RKO (cell line): ENCODE results near the gene EDEM2.
"Not testable (repeated sequence)": the region's sequence is repeated elsewhere in the genome, so short reads cannot be mapped to it uniquely, and the experiment has no call there.

Experiments used
- DNase-seq: peaks from one replicate; pipeline ENCODE4 v3.0.0-alpha.2; 2016; ENCODE audit warnings: low spot score

Gene EDEM2

DNA sequence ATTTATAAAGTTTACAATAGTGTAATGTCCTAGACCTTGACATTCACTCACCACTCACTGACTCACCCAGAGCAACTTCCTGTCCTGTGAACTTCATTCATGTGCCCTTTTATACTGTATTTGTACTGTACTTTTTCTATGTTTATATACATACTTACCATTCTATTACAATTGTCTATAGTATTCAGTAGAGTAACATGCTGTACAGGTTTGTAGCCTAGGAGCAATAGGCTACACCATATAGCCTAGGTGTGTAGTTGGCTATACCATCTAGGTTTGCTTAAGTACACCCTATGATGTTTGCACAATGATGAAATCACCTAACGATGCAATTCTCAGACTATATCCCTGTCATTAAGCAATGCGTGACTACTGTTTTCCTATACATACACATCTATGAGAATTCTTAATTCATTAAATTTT is 17.5 kb downstream of the EDEM2 start:
- peak; percentile 58 for DNase-seq

DNA sequence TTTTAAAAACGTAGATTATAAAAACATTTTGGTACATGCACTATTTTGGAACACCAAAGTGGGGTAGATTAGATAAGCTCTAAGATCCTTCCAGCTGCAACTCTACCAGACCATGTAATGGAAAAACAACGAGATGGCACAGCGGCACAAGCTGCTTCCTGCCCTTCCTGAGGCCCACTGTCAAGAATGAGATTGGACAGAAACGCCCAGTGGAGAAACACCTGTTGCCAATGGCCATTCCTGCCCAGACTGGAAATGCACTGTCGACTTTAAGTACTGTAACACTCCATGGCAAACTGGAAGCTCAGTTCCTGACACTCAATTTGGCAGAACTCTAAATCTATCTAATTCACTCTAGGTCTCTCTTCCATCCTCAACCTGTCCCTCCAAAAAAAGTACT is 21.4 kb downstream of the EDEM2 start:
- no peak for DNase-seq

DNA sequence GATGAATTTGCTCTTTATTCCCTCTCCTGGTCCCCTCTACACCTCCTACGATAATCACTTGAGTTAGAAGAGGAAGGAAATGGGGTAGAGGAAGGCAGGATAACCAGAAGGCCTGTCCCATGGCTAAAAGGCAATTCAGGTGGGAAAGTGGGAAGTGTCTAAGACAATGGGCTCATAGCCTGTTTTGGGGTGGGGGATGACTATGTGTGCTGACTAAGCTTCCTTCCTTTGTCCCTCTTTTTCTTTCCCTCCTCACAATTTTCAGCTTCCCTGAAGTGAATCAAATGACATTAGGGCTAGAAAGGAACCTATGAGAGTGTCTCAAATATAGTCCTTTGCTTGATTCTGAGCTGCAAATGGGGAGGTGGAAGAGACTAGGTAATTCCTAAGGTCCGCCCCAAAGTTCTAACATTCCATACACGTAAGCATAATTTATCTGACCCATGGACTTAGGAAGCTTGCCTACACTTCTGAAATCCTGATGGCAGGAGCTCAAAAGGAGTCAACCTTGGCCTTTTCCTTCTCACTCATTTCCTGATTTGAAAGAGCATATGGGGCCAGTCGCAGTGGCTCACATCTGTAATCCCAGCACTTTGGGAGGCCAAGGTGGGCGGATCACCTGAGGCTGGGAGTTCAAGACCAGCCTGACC is 24.3 kb downstream of the EDEM2 start:
- no peak for DNase-seq

DNA sequence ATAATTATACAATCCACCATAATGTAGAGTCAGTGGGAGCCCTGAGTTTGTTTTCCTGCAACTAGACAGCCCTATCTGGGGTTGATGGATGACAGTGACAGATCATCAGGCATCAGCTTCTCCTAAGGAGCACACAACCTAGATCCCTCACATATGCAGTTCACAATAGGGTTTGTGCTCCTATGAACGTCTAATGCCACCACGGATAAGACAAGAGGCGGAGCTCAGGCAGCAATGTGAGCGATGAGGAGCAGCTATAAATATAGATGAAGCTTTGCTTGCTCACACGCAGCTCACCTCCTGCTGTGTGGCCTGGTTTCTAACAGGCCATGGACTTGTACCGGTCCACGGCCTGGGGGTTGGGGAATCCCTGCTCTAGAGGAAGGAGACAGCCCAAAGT is 25.9 kb downstream of the EDEM2 start:
- DNase-seq = no peak

DNA sequence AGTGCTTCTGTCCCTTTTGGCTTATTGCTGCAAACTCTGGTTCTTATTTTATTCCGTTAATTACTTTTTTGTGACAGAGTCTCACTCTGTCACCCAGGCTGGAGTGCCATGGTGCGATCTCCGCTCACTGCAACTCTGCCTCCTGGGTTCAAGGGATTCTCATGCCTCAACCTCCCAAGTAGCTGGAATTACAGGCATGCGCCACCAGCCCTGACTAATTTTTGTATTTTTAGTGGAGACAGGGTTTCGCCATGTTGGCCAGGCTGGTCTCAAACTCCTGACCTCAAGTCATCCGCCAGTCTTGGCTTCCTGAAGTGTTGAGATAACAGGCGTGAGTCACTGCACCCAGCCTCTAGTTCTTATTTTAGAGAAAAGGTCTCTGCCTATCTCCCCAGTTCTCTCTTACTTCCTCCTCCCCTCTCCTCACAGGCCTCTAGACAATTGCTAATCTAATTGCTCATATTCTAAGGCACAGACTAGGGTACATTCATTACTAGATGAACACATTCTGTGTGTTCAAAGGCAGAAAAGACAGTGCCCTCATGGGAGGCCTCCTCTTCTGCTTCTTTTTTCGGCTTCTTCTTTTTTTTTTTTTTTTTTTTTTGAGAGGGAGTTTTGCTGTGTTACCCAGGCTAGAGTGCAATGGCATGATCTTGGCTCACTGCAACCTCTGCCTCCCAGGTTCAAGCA is 27.0 kb downstream of the EDEM2 start:
- DNase-seq = no peak

DNA sequence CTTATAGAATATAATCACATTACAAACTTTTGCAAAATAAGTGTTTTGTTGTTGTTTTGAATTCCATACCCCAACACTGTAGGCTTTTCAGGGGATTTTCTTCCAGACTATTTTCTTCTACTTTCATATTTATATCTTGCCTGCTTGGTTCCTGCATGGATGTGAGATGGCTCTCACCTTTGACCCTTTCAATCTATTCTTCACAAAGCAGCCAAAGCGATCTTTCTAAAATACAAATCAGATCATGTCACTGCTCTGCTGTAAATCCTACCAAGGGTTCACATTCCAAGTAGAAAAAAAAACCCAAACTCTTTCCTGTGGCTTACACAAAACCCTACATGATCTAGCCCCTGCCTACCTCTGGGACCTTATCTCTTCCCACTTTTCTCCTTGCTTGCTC is 29.5 kb downstream of the EDEM2 start:
- no peak for DNase-seq

DNA sequence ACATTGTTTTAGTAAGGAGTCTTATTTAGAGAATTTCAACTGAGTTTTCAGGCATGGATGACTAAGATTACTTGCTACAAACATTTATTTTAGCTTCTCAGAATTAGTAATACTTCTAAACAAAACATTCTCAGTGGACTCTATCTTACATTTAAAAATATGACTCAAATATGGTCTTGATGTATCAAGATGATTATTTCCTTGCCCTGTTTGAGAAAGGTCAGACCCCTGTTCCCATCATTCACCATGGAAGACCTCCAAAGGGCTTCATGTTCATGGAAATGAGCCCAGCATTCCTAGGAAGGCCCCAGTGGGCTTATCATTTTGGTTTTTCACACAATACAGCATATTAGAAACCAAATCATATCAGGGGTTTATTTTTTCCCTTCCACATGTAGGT is 29.9 kb downstream of the EDEM2 start:
- DNase-seq = no peak

DNA sequence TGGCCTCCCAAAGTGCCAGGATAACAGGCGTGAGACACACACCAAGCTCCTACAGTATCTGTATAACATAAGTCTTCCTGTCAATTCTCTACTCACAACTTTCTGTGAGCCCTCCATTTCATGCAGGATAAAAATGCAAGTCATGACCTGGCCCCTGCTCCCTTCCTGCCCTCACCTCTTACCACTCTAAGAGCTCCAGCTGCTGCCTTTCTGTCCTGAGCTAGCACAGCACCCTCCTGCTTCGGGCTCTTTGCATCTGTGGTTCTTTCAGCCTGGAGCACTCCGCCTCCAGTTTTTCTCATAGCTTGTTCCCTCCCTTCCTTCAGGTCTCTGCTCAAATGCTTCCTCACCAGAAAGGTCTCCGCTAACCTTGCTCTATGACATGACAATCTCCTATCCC is 30.9 kb downstream of the EDEM2 start:
- no peak for DNase-seq

DNA sequence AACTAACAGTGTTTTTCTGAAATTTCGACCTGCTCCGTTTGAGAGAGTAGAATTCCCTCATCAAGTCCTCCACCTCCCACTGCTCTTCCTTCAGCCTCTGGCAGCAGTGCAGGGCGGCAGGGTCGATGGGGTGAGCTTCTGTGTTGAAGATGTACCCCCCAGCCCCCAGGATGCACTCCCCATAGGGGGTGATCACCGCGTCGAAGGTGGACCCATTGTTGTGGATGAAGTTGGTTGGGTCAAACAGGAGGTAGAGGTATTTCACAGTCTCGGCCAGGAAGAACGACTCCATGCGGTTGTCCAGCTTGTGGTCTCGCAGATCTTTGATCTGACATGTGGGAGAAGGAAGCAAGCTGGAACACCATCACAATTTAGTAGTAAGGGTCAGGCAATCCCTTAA is 31.5 kb downstream of the EDEM2 start:
- no peak for DNase-seq

DNA sequence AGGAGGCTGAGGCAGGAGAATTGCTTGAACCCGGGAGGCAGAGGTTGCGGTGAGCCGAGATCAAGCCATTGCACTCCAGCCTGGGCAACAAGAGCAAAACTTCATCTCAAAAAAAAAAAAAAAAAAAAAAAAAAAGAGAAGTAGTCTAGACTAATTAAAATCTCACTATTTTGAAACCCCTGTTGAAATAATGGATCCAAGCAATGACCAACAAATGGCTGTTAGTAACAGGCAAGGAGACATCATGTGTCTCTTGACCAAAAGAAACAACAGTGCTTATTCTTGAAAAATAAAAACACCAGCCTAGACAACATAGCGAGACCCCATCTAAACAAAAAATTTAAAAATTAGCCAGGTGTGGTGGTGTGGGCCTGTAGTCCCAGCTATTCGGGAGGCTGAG is 34.9 kb downstream of the EDEM2 start:
- not testable (repeated sequence) for DNase-seq

DNA sequence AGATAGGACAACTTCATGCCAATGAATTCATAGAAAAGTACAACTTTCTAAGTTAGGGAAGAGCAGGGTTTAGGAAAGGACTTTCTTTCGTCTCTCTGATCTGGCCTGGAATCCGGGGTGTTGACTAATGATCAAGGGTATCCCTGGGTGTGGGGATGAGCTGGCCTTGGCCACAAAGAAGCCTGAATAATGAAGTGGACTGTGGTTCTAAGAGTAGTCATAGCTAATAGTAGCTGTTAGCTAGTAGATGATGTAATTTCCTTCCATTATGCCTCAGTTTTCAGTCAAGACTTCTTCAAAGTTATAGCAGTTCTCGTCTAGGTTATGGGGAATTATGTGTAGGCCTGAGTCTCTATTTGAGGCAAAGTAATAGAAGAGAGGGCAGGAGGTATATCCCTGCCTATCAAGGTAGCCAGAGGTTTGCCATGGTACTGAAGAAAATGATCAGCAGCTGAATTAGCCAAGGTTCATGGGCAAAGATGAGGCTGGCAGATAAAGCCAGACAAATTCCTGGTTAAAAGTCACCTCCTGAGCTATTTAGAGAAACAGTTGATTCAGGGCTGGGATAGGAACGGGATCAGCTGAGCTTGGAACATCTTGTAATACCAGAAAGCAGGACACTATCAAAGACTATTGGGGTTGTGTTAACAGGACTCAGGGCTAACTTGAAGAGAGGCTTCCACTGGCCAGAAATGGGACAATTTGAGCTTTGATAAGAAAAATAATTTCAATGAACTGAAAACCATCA is 35.8 kb downstream of the EDEM2 start:
- peak; percentile 95 for DNase-seq

DNA sequence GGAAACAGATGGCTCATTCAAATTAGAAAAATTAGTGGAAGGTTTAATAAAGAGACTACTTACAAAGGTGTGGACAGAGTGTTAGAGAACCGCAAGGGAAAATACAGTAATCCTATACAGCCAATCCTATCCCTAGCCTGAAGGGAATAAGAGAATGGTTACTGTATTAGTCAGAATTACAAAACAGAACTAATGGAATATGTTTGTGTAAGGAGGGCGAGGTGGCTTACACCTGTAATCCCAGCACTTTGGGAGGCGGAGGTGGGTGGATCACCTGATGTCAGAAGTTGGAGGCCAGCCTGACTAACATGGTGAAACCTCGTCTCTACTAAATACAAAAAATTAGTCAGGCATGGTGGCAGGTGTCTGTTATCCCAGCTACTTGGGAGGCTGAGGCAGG is 38.2 kb downstream of the EDEM2 start:
- DNase-seq = no peak

DNA sequence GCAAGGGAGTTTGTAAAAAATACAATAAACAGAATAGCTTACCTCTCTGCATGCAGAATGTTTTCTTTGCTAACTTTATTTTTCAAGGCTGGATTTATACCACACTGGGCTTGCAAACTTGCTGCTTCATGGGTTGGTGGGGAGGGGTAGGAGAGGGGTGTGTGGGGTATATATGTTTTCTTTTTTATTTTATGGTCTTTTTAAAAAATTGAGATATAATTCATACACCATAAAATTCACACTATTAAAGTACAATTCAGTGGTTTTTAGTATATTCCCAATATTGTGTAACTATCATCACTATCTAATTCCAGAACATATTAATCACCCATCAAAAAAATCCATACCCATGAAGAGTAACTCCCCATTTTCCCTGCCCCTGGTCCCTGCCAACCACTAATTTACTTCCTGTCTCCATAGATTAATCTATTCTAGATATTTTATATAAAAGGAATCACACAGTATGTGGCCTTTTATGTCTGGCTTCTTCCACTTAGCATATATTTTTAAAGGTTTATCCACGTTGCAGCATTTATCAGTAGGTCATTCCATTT is 40.2 kb downstream of the EDEM2 start:
- DNase-seq = no peak

DNA sequence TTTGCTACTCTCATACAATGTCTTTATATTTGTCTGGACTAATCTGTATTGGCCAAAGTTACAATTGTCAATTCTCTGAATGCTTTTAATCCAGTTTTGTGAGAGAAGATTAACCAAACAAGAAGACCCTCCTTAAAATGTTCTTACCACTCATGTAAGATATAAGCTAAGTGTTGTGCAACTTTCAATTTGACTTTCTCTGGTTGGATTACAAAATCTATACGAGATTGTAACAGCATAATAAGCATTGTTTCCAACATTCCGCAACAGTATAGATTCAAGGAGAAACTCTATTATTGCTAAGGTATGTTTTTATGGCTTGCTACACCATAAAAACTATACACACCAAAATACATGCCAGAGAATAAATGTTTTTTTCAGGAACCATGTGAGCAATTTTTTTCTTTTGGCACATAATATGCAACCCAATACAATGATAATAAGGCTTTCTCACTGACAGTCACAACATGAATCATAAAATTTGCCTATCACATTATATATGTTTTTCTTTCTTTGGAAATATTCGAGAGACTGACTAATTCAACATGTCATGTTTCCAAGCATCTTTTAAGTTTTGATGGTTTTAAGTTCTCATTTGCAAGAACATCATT is 42.3 kb downstream of the EDEM2 start:
- no peak for DNase-seq

DNA sequence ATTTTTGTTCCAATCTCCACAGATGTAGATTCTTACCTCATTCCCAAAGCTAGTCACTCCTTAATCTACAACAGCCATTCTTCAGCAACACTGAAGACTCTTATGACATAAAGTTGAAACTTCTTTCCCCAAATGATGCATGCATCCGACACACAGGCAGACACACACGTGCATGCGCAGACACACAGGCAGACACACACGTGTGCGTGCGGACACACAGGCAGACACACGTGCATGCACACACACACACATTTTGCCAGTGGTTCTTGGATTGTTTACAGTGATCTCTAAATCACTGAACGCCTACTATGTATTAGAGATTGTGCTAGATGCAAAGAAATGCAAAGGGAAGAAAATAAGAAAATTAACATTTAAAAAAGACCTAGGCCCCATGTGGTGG is 45.5 kb downstream of the EDEM2 start:
- no peak for DNase-seq

DNA sequence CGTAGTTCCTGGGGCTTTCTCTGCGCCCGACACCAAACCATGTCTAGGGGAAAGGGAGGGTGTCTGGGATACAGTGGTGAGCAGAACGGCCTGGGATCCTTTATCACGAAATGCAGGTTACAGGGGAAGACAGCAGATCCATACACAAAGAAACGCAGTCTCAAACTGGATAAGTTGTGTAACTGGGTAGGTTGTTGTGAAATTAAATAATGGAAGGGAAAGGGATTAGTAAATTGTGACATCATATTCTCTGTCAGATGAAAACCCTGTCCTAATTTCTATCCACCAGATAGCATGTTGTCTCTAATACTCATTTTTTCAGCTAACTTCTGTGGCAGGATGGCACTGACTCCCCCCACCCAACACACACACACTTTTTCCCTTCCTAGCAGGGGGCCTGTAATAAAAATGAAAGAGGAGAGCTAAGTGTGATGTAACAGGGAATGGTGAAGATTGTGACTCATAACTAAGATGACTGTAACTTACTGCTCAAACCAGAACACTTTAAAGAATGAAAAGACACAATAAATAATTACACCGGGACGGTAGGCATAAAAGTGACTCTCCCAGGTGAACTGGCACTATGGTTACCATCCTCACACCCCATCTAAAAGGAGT is 53.8 kb downstream of the EDEM2 start:
- DNase-seq = peak; percentile 96

DNA sequence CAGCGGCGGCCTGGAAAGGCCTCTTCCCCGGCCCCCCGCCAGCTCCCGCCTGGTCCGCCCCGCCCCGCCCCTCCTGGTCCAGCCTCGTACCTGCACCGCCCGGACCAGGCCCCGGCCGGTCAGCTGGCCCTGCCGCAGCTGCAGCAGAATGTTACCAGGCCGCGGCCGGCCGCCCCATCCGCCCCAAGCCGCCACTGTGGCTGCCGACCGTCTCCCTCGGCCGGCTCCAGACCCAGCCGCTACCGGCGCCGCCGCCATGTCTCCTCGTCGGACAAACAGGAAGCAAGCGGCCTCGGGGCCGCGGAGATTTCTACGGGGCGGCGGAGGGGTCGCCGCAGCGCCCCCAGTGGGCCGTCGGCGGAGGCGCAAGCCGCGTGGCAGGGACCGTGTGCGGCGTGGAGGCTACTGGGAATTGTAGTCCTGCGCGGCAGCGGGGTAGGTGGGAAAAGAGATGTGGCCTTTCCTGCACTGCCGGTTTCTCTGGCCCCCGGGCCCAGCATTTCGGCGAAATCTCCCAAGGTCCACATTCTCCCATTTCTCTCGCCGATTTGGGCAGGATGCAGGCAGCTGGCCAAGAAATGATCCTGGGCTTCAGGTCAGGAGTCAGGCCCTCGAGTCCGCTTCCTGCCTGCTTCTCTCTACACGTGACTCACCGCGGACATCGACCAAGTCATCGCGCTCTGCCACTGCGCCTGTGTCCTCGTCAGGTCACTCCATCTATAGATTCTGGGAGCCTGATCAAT is 54.4 kb downstream of the EDEM2 start, which contains the start of gene TRPC4AP:
TRPC4AP (minus strand) TSS at position 284 of the 743 bp plus-strand sequence; CDS start at position 258, 26 bp downstream.
- DNase-seq = peak; percentile 97

DNA sequence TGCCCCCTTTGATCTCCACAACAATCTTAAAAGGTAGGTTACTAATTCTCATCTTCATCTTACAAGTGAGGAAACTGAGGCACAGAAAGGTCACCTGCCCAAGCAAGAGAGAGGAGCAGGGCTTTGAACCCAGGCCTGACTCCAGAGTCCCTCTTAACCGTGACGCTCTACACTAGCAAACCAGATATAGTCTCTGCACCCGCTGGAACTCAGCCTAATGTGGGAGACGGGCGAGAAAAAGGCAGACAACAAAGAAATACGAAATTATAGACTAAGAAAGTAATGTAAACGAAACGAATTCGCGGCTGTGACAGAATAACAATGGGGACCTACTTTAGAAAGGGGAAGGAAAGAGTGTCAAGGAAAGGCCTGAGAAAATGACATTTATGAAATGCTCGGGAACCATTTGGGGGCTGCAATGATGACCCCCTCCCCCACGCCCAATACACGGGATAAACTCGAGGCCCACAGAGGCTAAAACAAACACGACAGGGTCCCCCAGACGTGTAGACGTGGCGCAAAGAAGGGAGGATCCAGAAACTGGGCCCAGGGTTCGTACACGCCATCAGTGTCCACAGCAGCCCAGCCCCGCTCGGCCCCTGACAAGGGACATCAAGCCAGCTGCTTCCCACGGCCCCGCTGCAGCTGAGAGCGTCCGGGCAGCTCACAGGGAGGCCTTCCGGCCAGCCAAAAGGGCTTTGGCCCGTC is 55.2 kb downstream of the EDEM2 start:
- DNase-seq = peak; percentile 54

DNA sequence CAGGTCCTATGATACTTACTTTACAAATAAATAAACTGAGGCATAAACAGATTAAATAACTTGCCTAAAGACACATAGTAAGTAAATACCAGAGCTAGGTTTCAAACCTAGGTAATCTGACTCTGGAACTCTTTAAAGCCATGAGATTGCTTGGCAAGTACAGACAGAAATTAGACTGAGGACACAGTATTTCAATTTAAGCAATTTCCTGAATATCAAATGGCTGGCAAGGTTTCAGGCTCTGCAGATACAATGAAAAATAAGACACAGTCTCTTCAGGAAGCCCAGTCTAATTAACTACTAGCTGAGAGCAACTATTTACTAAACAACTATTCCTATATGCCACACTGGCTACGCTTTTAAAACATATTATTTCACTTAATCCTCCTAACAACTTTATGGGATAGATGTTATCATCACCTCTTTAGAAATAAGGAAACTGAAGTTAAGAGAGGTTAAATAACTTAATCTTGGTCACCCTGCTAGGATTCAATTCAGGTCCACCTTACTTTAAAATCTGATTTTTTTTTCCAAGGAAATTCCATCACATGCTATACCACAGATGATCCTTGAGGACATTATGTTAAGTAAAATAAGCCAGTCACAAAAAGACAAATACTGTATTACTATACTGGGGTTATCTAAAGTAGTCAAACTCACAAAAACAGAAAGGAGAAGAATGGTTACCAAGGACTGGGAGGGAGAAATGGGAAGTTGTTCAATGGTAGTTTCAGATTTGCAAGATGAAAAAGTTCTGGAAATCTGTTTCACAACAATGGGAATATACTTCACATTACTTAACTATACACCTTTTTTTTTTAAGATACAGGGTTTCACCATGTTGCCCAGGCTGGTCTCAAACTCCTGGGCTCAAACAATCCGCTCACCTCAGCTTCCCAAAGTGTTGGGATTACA is 58.6 kb downstream of the EDEM2 start:
- no peak for DNase-seq
